GM23248 (cell line): ENCODE data around the gene GPR173. TPM values are rescaled to one million over a fixed set of nuclear protein-coding genes. Genes with fewer than 3 reads are reported as not detected.

ENCODE experiments used
- DNase-seq: peaks from one replicate; pipeline ENCODE4 v3.0.0-alpha.2; 2015
- H2AFZ ChIP-seq: fragments of 200-600 bp; sonication (generic); 2 replicates; pipeline ENCODE4 v1.6.1; 2016; ENCODE audit warnings: antibody characterized with exemption
- H3F3A ChIP-seq: fragments of 200-600 bp; sonication (generic); 2 replicates; pipeline ENCODE4 v1.6.1; 2016; ENCODE audit warnings: mild to moderate bottlenecking, antibody characterized with exemption, mixed run types; ENCODE audit not compliant: insufficient read depth
- H3K27ac ChIP-seq: fragments of 200-600 bp; sonication (generic); 2 replicates; pipeline ENCODE4 v1.5.1; 2016; ENCODE audit warnings: mild to moderate bottlenecking
- H3K27me3 ChIP-seq: fragments of 200-600 bp; sonication (generic); replicated peaks from 2 replicates; pipeline ENCODE4 v1.6.1; 2016; ENCODE audit warnings: mild to moderate bottlenecking; ENCODE audit not compliant: insufficient read depth
- H3K36me3 ChIP-seq: fragments of 200-600 bp; sonication (generic); 2 replicates; pipeline ENCODE4 v1.6.1; 2016; ENCODE audit warnings: low read depth, mild to moderate bottlenecking
- H3K4me1 ChIP-seq: fragments of 200-600 bp; sonication (generic); 2 replicates; pipeline ENCODE4 v1.6.1; 2016; ENCODE audit warnings: mild to moderate bottlenecking; ENCODE audit not compliant: insufficient read depth
- H3K4me2 ChIP-seq: fragments of 200-600 bp; sonication (generic); one replicate; pipeline ENCODE4 v1.6.1; 2016; ENCODE audit warnings: mild to moderate bottlenecking; ENCODE audit not compliant: unreplicated experiment
- H3K4me3 ChIP-seq: fragments of 200-600 bp; sonication (generic); 2 replicates; pipeline ENCODE4 v1.5.1; 2016; ENCODE audit warnings: mild to moderate bottlenecking
- H3K79me2 ChIP-seq: fragments of 200-600 bp; sonication (generic); 2 replicates; pipeline ENCODE4 v1.6.1; 2016; ENCODE audit warnings: mild to moderate bottlenecking; ENCODE audit not compliant: insufficient read depth
- H3K9ac ChIP-seq: fragments of 200-600 bp; sonication (generic); 2 replicates; pipeline ENCODE4 v1.6.1; 2016; ENCODE audit warnings: mild to moderate bottlenecking
- H3K9me2 ChIP-seq: fragments of 200-600 bp; sonication (generic); 2 replicates; pipeline ENCODE4 v1.6.1; 2016; ENCODE audit warnings: mixed run types, mild to moderate bottlenecking, moderate library complexity; ENCODE audit not compliant: insufficient read depth
- H3K9me3 ChIP-seq: fragments of 200-600 bp; sonication (generic); one replicate; pipeline ENCODE4 v1.6.1; 2017; ENCODE audit warnings: low read depth
- H4K20me1 ChIP-seq: fragments of 200-600 bp; sonication (generic); 2 replicates; pipeline ENCODE4 v1.6.0; 2016; ENCODE audit not compliant: insufficient read depth
- EZH2 ChIP-seq: fragments of 200-600 bp; sonication (generic); IDR thresholded peaks from 2 replicates; pipeline ENCODE4 v1.6.1; 2018; ENCODE audit warnings: antibody characterized with exemption, mild to moderate bottlenecking; ENCODE audit not compliant: insufficient read depth, poor library complexity, severe bottlenecking
- EZH2phosphoT487 ChIP-seq: fragments of 200-600 bp; sonication (generic); IDR thresholded peaks from 2 replicates; pipeline ENCODE4 v1.6.1; 2018; ENCODE audit warnings: antibody characterized with exemption, moderate library complexity, mild to moderate bottlenecking, low read depth; ENCODE audit not compliant: insufficient read depth
- WGBS, 2 experiments: methylation state at CpG; one replicate each; pipeline ENCODE4 v1.1.6; 2015 to 2017; ENCODE audit warnings: low lambda C conversion rate in 2 of 2, low coverage in 1 of 2; ENCODE audit errors: missing lambda C conversion rate in 2 of 2; 5-methylcytosine and 5-hydroxymethylcytosine counted together
- in situ Hi-C: fragments of 300-500 bp; cut with MboI; formaldehyde crosslinking; loops from 2 replicates; pipeline ENCODE4 v1.15.0; 2020
- polyA plus RNA-seq: library from polyadenylated mRNA; unstranded; fragments of >200 nt; fragmentation: Nextera tagmentation; extraction: Ambion mirVana; gene quantifications from 2 replicates; pipeline ENCODE4 v1.2.1, GENCODE V29; 2016
- total RNA-seq: library from RNA; depleted of rRNA; stranded (reverse); fragments of >200 nt; shearing (Covaris generic); gene quantifications from 2 replicates; pipeline ENCODE4 v1.2.3, GENCODE V29; 2014; rRNA removed

GPR173 gene, protein sequence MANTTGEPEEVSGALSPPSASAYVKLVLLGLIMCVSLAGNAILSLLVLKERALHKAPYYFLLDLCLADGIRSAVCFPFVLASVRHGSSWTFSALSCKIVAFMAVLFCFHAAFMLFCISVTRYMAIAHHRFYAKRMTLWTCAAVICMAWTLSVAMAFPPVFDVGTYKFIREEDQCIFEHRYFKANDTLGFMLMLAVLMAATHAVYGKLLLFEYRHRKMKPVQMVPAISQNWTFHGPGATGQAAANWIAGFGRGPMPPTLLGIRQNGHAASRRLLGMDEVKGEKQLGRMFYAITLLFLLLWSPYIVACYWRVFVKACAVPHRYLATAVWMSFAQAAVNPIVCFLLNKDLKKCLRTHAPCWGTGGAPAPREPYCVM
- total RNA-seq, result 0.86 and 2.7 TPM in 2 replicates
- 0.09 and 0.24 TPM in 2 replicates for polyA plus RNA-seq

DNA sequence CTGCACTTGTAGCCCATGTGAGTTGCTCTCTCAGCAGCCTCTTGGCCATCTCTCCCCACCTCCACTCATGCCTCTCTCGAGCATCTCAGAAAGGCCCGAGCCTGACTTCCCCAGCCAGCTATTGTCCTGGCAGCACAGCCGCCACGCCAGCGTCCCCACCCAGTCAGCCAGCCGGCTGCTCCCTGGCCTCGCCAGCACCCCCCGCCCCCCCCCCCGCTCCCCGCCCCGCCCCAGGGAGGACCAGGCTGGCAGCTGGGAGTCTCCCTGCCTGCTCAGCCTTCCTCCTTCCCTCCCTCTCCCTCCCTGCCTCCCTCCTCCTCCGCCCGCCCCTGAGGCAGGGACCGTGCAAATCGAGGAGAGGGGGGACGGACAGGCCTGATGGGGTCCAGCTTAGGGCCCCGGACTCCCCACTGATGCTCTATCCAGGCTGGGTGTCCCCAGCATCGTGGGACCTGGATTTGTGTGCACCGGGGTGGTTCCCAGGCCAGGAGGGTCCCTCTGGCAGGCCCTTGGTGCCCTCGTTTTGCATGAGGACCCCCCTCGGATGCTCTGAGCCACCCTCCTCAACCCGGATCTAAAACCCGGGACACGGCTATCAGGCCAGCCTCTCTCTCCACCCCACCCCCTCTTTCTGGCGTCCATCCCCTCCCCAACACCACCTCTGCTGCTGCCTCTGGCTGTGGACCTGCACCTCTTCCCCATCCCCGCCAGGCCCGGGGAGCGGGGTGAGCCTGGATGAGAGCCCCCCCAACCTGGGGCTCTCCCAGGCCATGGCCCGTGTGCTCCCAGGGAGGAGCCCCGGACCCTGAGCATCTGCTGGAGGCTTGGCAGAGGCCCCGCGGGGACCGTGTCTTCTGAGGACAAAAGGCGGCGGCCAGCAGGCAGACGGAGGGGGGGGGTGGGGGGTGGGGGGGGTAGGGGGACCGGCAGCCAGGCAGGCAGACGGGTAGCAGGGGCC is at the start of gene GPR173:
GPR173 (plus strand) TSS at position 621 of the 958 bp plus-strand sequence. CDS start 27,833 bp downstream, outside the sequence.
- H3K36me3 ChIP-seq, result no peaks in the 10 kb centered on the region
- H3F3A ChIP-seq, result 0 out of 2 replicates have a peak, but pooled peaks cover 5% of the 10 kb centered on the region
- peaks cover 5% of the 10 kb centered on the region for H3K4me1 ChIP-seq
- peak; percentile 64 for DNase-seq
- H4K20me1 ChIP-seq, result no peaks in the 10 kb centered on the region
- H3K27ac ChIP-seq, result peak within 1 kb of the TSS; percentile 51
- TF ChIP-seq EZH2phosphoT487 (no peak), EZH2 (no peak)
- H3K4me2 ChIP-seq, result peak within 1 kb of the TSS; percentile 78
- H3K79me2 ChIP-seq, result peaks cover 49% of the 10 kb centered on the region
- H3K9me3 ChIP-seq, result no peaks in the 10 kb centered on the region
- in situ Hi-C loops, result no loop called here
- 0 to 2% methylated on average over 4 to 18 of the region's 38 CpGs for WGBS, 2 experiments
- peak within 1 kb of the TSS; percentile 88 for H2AFZ ChIP-seq
- no peaks in the 10 kb centered on the region for H3K27me3 ChIP-seq
- peak within 1 kb of the TSS; percentile 77 for H3K4me3 ChIP-seq
- H3K9me2 ChIP-seq, result no peaks in the 10 kb centered on the region
- H3K9ac ChIP-seq, result peak within 1 kb of the TSS; percentile 83

DNA sequence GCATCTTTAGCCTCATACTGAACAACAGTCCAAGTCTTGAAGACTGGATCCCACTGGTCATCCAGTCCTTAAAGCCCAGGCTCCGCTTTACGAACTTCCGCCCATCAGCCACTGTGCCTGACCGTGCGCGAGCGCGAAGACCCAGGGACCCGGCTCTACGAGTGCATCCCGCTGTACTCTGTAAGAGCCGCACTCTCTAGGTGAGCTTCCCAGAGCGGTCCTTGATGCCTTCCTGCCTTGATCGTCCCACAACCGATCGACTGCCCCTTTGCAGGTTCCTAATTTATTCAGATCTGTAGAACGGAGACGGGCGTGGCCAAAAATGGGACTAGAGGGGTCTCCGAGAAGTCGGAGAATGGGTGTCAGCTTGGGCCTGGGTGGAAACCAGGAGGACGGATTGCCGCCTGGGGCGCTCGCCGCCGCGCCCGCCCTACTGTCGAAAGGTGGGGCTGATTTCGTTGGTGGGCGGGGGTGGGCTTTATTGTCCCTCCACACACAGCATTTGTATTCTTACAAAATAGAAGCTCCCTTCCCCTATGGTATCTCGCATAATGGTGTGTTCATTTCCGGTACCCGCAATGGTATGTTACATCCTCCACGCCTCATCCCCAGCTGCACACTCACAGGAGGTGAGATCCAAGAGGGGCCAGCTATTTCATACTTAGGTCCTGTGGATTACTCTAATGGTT is 48.0 kb upstream of the GPR173 start:
- Histone ChIP-seq H3K27ac (no peak overlapping the region), H3K27me3 (no peaks in the 10 kb centered on the region), H3K4me3 (no peak overlapping the region), H3K4me1 (peaks cover 4% of the 10 kb centered on the region), H3K36me3 (no peaks in the 10 kb centered on the region), H4K20me1 (no peaks in the 10 kb centered on the region), H2AFZ (0 out of 2 replicates have a peak overlapping the region, but pooled peaks have one; percentile 29), H3K9me2 (no peaks in the 10 kb centered on the region), H3F3A (no peaks in the 10 kb centered on the region), H3K4me2 (no peak overlapping the region), H3K9ac (no peak overlapping the region), H3K9me3 (no peaks in the 10 kb centered on the region), H3K79me2 (no peaks in the 10 kb centered on the region)
- no peak for TF ChIP-seq EZH2
- TF ChIP-seq EZH2phosphoT487, result no peak
- peak; percentile 3 for DNase-seq
- 34 to 36% methylated on average over 14 to 23 of the region's 36 CpGs for WGBS, 2 experiments
- in situ Hi-C loops, result no loop called here

DNA sequence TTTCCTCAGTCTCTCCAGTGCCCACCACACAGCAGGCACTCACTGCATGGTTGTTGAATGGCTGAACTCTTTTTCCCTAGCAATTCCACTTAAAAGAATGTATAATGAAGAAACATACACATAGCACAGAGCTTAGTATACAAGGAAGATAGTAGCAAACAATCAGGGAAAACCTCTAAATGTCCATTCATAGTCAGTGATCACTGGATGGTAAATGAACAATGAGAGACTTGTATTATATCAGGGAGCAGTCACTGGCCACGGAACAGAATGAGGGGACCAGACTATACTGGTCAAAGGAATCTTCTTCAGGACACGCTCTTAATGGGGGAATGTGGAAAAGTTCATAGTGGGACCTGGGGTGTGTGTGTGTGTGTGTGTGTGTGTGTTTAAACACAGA is 46.6 kb upstream of the GPR173 start:
- H3K9me2 ChIP-seq, result no peaks in the 10 kb centered on the region
- TF ChIP-seq EZH2phosphoT487 (no peak), EZH2 (no peak)
- no peak overlapping the region for H3K4me2 ChIP-seq
- no peaks in the 10 kb centered on the region for H3F3A ChIP-seq
- H3K27me3 ChIP-seq, result no peaks in the 10 kb centered on the region
- no peaks in the 10 kb centered on the region for H3K4me1 ChIP-seq
- in situ Hi-C loops, result no loop called here
- no peak overlapping the region for H2AFZ ChIP-seq
- H3K9ac ChIP-seq, result no peak overlapping the region
- H3K79me2 ChIP-seq, result no peaks in the 10 kb centered on the region
- H3K9me3 ChIP-seq, result no peaks in the 10 kb centered on the region
- no peak overlapping the region for H3K4me3 ChIP-seq
- H4K20me1 ChIP-seq, result no peaks in the 10 kb centered on the region
- no peak overlapping the region for H3K27ac ChIP-seq
- H3K36me3 ChIP-seq, result no peaks in the 10 kb centered on the region
- WGBS, 2 experiments, result 89 to 93% methylated on average over 2 of the region's 2 CpGs
- no peak for DNase-seq

DNA sequence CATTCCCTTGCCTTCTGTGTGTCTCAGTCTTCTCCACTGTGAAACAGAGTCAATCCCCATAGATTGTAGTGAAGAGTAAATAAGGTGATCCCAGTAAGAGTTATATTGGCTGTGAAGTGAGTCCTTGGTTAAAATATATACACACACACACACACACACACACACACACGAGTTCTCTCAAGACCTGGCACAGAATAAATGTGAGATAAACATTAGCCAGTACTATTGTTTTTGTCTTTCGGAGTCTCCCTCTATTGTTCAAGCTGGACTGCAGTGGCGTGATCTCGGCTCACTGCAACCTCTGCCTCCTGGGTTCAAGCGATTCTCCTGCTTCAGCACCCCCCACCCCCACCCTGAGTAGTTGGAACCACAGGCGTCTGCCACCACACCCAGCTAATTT is 45.5 kb upstream of the GPR173 start:
- H3K27ac ChIP-seq, result no peak overlapping the region
- no peaks in the 10 kb centered on the region for H3K79me2 ChIP-seq
- no peak overlapping the region for H3K4me3 ChIP-seq
- 44 to 50% methylated on average over 6 of the region's 6 CpGs for WGBS, 2 experiments
- H4K20me1 ChIP-seq, result no peaks in the 10 kb centered on the region
- in situ Hi-C loops, result no loop called here
- DNase-seq, result no peak
- no peaks in the 10 kb centered on the region for H3K4me1 ChIP-seq
- no peaks in the 10 kb centered on the region for H3K27me3 ChIP-seq
- no peak overlapping the region for H3K4me2 ChIP-seq
- H3F3A ChIP-seq, result no peaks in the 10 kb centered on the region
- H3K9me3 ChIP-seq, result no peaks in the 10 kb centered on the region
- TF ChIP-seq EZH2phosphoT487 (no peak), EZH2 (no peak)
- H3K36me3 ChIP-seq, result no peaks in the 10 kb centered on the region
- H3K9me2 ChIP-seq, result no peaks in the 10 kb centered on the region
- H3K9ac ChIP-seq, result no peak overlapping the region
- no peak overlapping the region for H2AFZ ChIP-seq
